GM19467 (cell line): ENCODE results near the gene TERT.

Experiments
- ATAC-seq: cut with Tn5 transposase; IDR thresholded peaks from one replicate; pipeline ENCODE4 v1.9.1; 2021; ENCODE audit warnings: mild to moderate bottlenecking, moderate library complexity; ENCODE audit not compliant: unreplicated experiment

Gene TERT

GRCh38 chr5:1319436-1320256, 24.8 kb upstream of the TERT start:
- ATAC-seq: no peak

- no peak for ATAC-seq
Measured at GRCh38 chr5:1318659-1319251, 23.9 kb upstream of the TERT start.

- no peak for ATAC-seq
Measured at GRCh38 chr5:1317921-1318565, 23.2 kb upstream of the TERT start.

- no peak for ATAC-seq
Measured at GRCh38 chr5:1316588-1317340, 21.9 kb upstream of the TERT start.

GRCh38 chr5:1315709-1316587, 21.1 kb upstream of the TERT start:
- peak; percentile 49 for ATAC-seq

- no peak for ATAC-seq
Measured at GRCh38 chr5:1315018-1315708, 20.3 kb upstream of the TERT start.

GRCh38 chr5:1314564-1314982, 19.7 kb upstream of the TERT start:
- ATAC-seq: no peak

- peak; percentile 71 for ATAC-seq
Measured at GRCh38 chr5:1312993-1313833, 18.3 kb upstream of the TERT start.

GRCh38 chr5:1312206-1312605, 17.3 kb upstream of the TERT start:
- ATAC-seq: no peak

- no peak for ATAC-seq
Measured at GRCh38 chr5:1311439-1312055, 16.7 kb upstream of the TERT start.

GRCh38 chr5:1310118-1310517, 15.2 kb upstream of the TERT start:
- ATAC-seq: no peak

- ATAC-seq: no peak
Measured at GRCh38 chr5:1304033-1304432, 9.2 kb upstream of the TERT start.

- no peak for ATAC-seq
Measured at GRCh38 chr5:1302258-1302657, 7.4 kb upstream of the TERT start.

GRCh38 chr5:1300581-1301083, 5.8 kb upstream of the TERT start:
- no peak for ATAC-seq

GRCh38 chr5:1299961-1300360, 5.1 kb upstream of the TERT start:
- ATAC-seq: no peak

- no peak for ATAC-seq
Measured at GRCh38 chr5:1299511-1299850, 4.6 kb upstream of the TERT start.

GRCh38 chr5:1298723-1299510, 4.0 kb upstream of the TERT start:
- no peak for ATAC-seq
